GM19463 (cell line): ENCODE results near the gene GGT7.
A peak's percentile ranks its signal among the peaks of the same experiment; 100 is the strongest.
"Not testable (repeated sequence)": the region's sequence is repeated elsewhere in the genome, so short reads cannot be mapped to it uniquely, and the experiment has no call there.

Experiments
- ATAC-seq: cut with Tn5 transposase; IDR thresholded peaks from one replicate; pipeline ENCODE4 v1.9.1; 2021; ENCODE audit warnings: mild to moderate bottlenecking, moderate library complexity; ENCODE audit not compliant: unreplicated experiment

Gene GGT7

GRCh38 chr20:34850969-34851368 is 21.7 kb downstream of the GGT7 start:
- no peak for ATAC-seq

- ATAC-seq: no peak
Observed at GRCh38 chr20:34849778-34850177, 22.9 kb downstream of the GGT7 start.

GRCh38 chr20:34848597-34848996 is 24.1 kb downstream of the GGT7 start:
- ATAC-seq: no peak

- ATAC-seq: no peak
Observed at GRCh38 chr20:34843421-34843820, 29.2 kb downstream of the GGT7 start.

GRCh38 chr20:34842143-34842542 is 30.5 kb downstream of the GGT7 start:
- no peak for ATAC-seq

GRCh38 chr20:34834459-34834893 is 38.2 kb downstream of the GGT7 start:
- ATAC-seq: no peak

GRCh38 chr20:34831936-34832335 is 40.7 kb downstream of the GGT7 start:
- ATAC-seq: no peak

- no peak for ATAC-seq
Observed at GRCh38 chr20:34829191-34829590, 43.5 kb downstream of the GGT7 start.

GRCh38 chr20:34825530-34826362 is 46.9 kb downstream of the GGT7 start, which contains the start of gene NCOA6:
Gene NCOA6 (minus strand): TSS chr20:34825651. CDS start chr20:34782355, 43,296 bp downstream.
- ATAC-seq: peak; percentile 47

- peak; percentile 81 for ATAC-seq
Observed at GRCh38 chr20:34824806-34825529, 47.7 kb downstream of the GGT7 start.

- ATAC-seq: no peak
Observed at GRCh38 chr20:34824452-34824805, 48.2 kb downstream of the GGT7 start.

GRCh38 chr20:34824026-34824425 is 48.6 kb downstream of the GGT7 start:
- no peak for ATAC-seq

- ATAC-seq: no peak
Observed at GRCh38 chr20:34820805-34821578, 51.7 kb downstream of the GGT7 start.

- no peak for ATAC-seq
Observed at GRCh38 chr20:34817801-34818200, 54.9 kb downstream of the GGT7 start.

- no peak for ATAC-seq
Observed at GRCh38 chr20:34817072-34817471, 55.6 kb downstream of the GGT7 start.

- ATAC-seq: no peak
Observed at GRCh38 chr20:34815636-34816035, 57.0 kb downstream of the GGT7 start.

- ATAC-seq: no peak
Observed at GRCh38 chr20:34808583-34808982, 64.1 kb downstream of the GGT7 start.

- ATAC-seq: not testable (repeated sequence)
Observed at GRCh38 chr20:34807944-34808465, 64.7 kb downstream of the GGT7 start.

GRCh38 chr20:34806255-34806654 is 66.4 kb downstream of the GGT7 start:
- no peak for ATAC-seq

- ATAC-seq: no peak
Observed at GRCh38 chr20:34798871-34799270, 73.8 kb downstream of the GGT7 start.

GRCh38 chr20:34798328-34798727 is 74.3 kb downstream of the GGT7 start:
- ATAC-seq: no peak
